PC-9 (cell line): ENCODE data around the gene AKAP8L. TPM values are rescaled to one million over a fixed set of nuclear protein-coding genes. Genes with fewer than 3 reads are reported as not detected.

ENCODE experiments used
- BruUV-seq: library from RNA; stranded (reverse); fragments of 400-500 nt; replicated peaks from 2 replicates; lab custom pipeline; 2021; lab: Mats Ljungman, UMichigan
- CTCF ChIA-PET: fragments of 300-600 bp; sonication (Branson Sonifier 250); formaldehyde crosslinking; loops from one replicate; lab custom pipeline; 2022; ENCODE audit warnings: antibody characterized with exemption; lab: Charles Lee
- POLR2A ChIA-PET: fragments of 300-600 bp; sonication (Branson Sonifier 250); formaldehyde crosslinking; loops from one replicate; lab custom pipeline; 2022; ENCODE audit warnings: antibody characterized with exemption; ENCODE audit not compliant: unreplicated experiment; lab: Charles Lee
- DNase-seq, 2 experiments: peaks; one replicate each; pipeline versions ENCODE4 v3.0.0 to v3.0.0-alpha.2; 2015 to 2022; ENCODE audit warnings: mixed read lengths in 1 of 2
- H2AFZ ChIP-seq: fragments of 200-600 bp; sonication (generic); 2 replicates; pipeline ENCODE4 v1.8.1; 2017; ENCODE audit warnings: antibody characterized with exemption
- H3F3A ChIP-seq: fragments of 200-600 bp; sonication (generic); 2 replicates; pipeline ENCODE4 v1.8.1; 2017; ENCODE audit warnings: antibody characterized with exemption, mild to moderate bottlenecking, low read depth; ENCODE audit not compliant: insufficient read depth
- H3K27ac ChIP-seq: fragments of 200-600 bp; sonication (generic); 2 replicates; pipeline ENCODE4 v1.6.1; 2016; ENCODE audit warnings: mixed run types
- H3K27me3 ChIP-seq: fragments of 200-600 bp; sonication (generic); 2 replicates; pipeline ENCODE4 v1.6.1; 2016; ENCODE audit warnings: low read depth, mixed run types; ENCODE audit not compliant: insufficient read depth
- H3K36me3 ChIP-seq: fragments of 200-600 bp; sonication (generic); 2 replicates; pipeline ENCODE4 v1.6.1; 2016; ENCODE audit warnings: low read depth, mixed run types
- H3K4me1 ChIP-seq: fragments of 200-600 bp; sonication (generic); replicated peaks from 2 replicates; pipeline ENCODE4 v1.6.1; 2016; ENCODE audit warnings: mixed run types; ENCODE audit not compliant: insufficient read depth
- H3K4me2 ChIP-seq: fragments of 200-600 bp; sonication (generic); 2 replicates; pipeline ENCODE4 v1.6.1; 2017; ENCODE audit warnings: mixed run types
- H3K4me3 ChIP-seq: fragments of 200-600 bp; sonication (generic); 2 replicates; pipeline ENCODE4 v1.6.1; 2016; ENCODE audit warnings: mixed run types
- H3K79me2 ChIP-seq: fragments of 200-600 bp; sonication (generic); 2 replicates; pipeline ENCODE4 v1.6.1; 2017; ENCODE audit warnings: low read depth, mixed run types
- H3K9me2 ChIP-seq: fragments of 200-600 bp; sonication (generic); 2 replicates; pipeline ENCODE4 v1.8.1; 2017; ENCODE audit warnings: mild to moderate bottlenecking; ENCODE audit not compliant: insufficient read depth
- H3K9me3 ChIP-seq: fragments of 200-600 bp; sonication (generic); 2 replicates; pipeline ENCODE4 v1.8.1; 2016; ENCODE audit warnings: low read depth; ENCODE audit not compliant: insufficient read depth
- H4K20me1 ChIP-seq: fragments of 200-600 bp; sonication (generic); 2 replicates; pipeline ENCODE4 v1.8.1; 2017; ENCODE audit not compliant: insufficient read depth
- EZH2 ChIP-seq: fragments of 200-600 bp; sonication (generic); IDR thresholded peaks from 2 replicates; pipeline ENCODE4 v1.8.0; 2017; ENCODE audit warnings: antibody characterized with exemption, low read depth
- intact Hi-C: fragments of 100-400 bp; cut with micrococcal nuclease; formaldehyde crosslinking; loops from one replicate; pipeline ENCODE4 v1.10.0; 2022; ENCODE audit not compliant: unreplicated experiment
- total RNA-seq: library from RNA; stranded (reverse); gene quantifications from 2 replicates; pipeline ENCODE4 v1.2.3, GENCODE V29; 2021
- TF ChIP-seq, protein P1 (sequence below): fragments of 200-600 bp; sonication (generic); conservative IDR thresholded peaks from 2 replicates; pipeline ENCODE4 v1.6.1; 2017; ENCODE audit warnings: mixed run types, antibody characterized with exemption, mild to moderate bottlenecking, moderate library complexity

The AKAP8L gene
- total RNA-seq, 1 experiment from 2014 or later = 49.9 TPM

DNA sequence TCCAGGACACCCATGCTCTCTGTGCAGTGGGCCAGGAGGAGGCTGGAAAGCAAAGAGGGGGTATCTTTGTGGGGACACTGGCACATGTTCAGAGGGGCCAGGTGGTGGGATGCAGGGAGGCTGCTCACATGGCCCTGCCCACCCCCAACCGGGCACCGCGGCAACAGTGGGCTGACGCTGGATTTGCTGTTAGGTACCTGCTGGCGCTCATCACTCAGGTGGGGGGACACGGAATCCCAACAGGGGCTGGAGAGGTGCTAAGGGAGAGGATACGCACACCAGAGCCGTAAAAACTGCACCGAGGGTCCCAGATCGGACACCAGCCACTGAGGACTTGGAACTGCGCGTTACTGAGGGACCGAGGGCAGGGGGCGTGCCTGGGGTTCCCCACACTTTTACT, 19.2 kb downstream of the AKAP8L start:
- Histone ChIP-seq H3K79me2 (peaks cover 30% of the 10 kb centered on the region), H3F3A (peaks cover 12% of the 10 kb centered on the region; the same call in 1 of the 2 replicates), H3K4me2 (no peak overlapping the region), H3K9me3 (no peaks in the 10 kb centered on the region), H4K20me1 (peaks cover 50% of the 10 kb centered on the region), H3K36me3 (peaks cover 28% of the 10 kb centered on the region; the same call in 1 of the 2 replicates), H3K9me2 (no peaks in the 10 kb centered on the region), H3K4me1 (no peaks in the 10 kb centered on the region), H3K27ac (no peak overlapping the region), H3K27me3 (no peaks in the 10 kb centered on the region), H3K4me3 (no peak overlapping the region), H2AFZ (no peak overlapping the region)
- DNase-seq = no peak
- intact Hi-C loops = no loop called here
- no TSS peak for BruUV-seq
- TF ChIP-seq EZH2 = no peak
- TF ChIP-seq, protein P1, sequence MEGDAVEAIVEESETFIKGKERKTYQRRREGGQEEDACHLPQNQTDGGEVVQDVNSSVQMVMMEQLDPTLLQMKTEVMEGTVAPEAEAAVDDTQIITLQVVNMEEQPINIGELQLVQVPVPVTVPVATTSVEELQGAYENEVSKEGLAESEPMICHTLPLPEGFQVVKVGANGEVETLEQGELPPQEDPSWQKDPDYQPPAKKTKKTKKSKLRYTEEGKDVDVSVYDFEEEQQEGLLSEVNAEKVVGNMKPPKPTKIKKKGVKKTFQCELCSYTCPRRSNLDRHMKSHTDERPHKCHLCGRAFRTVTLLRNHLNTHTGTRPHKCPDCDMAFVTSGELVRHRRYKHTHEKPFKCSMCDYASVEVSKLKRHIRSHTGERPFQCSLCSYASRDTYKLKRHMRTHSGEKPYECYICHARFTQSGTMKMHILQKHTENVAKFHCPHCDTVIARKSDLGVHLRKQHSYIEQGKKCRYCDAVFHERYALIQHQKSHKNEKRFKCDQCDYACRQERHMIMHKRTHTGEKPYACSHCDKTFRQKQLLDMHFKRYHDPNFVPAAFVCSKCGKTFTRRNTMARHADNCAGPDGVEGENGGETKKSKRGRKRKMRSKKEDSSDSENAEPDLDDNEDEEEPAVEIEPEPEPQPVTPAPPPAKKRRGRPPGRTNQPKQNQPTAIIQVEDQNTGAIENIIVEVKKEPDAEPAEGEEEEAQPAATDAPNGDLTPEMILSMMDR = no peak
- ChIA-PET CTCF (no interaction called here), POLR2A (no interaction called here)

DNA sequence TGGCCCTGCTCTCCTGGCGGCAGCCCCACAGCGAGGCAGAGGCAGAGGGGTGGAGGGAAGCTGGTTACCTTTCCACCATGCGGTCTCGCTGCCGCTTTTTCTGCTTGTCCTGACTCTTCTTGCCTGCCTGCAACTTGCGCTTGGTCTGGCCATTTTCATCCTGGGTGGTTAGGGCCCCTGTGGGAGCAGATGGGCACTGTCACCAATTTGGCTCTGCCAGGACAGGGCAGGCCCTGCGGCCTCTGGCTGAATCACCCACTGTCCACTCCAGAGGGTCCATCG, 19.6 kb downstream of the AKAP8L start:
- no peak overlapping the region for H3K4me3 ChIP-seq
- intact Hi-C loops = no loop called here
- BruUV-seq = no TSS peak
- H3K4me2 ChIP-seq = no peak overlapping the region
- H2AFZ ChIP-seq = no peak overlapping the region
- no peaks in the 10 kb centered on the region for H3K4me1 ChIP-seq
- H3K27ac ChIP-seq = no peak overlapping the region
- CTCF ChIA-PET = no interaction called here
- no peaks in the 10 kb centered on the region for H3K9me2 ChIP-seq
- POLR2A ChIA-PET = no interaction called here
- no peaks in the 10 kb centered on the region for H3K27me3 ChIP-seq
- DNase-seq = no peak
- TF ChIP-seq EZH2 = no peak
- TF ChIP-seq, protein P1 = no peak
- H3K9me3 ChIP-seq = no peaks in the 10 kb centered on the region
- H3K36me3 ChIP-seq = peaks cover 28% of the 10 kb centered on the region; the same call in 1 of the 2 replicates
- H4K20me1 ChIP-seq = peaks cover 45% of the 10 kb centered on the region
- H3F3A ChIP-seq = peaks cover 15% of the 10 kb centered on the region; the same call in 1 of the 2 replicates
- peaks cover 25% of the 10 kb centered on the region for H3K79me2 ChIP-seq

DNA sequence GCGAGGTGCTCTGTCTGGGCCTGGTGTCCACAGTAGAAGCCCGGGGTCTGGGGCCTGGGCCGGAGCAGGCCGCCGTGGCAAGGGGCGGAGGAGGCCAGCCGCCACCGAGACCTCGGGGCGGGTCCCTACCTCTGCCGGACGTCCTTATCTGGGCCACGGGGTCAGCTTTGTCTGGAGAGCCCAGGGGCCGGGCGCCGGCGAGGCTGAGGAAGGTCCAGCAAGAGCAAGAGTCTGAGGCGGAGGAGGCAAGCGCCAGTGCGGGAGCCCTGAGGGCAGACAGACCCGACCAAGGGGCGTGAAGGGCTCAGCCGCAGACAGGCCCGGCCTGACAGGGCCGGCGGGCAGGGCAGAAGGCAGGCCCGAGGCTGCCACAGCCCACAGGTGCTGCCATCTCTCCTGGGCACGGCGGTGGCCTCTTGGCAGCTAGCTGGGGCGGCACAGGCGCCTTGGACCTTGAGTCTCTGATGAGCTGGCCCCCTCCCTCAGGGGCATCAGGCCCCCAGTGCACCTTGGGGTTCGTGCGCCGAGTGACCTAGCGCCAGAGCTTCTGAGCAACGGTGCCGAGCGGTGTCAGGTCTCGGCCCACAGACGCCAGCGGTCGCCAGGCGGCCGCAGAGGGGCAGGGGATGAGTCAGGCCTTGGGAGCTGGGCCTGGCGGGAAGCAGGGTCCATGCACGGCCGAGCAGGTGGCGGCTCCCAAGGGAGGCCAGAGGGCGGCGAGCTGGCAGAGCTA, 20.1 kb downstream of the AKAP8L start:
- POLR2A ChIA-PET = no interaction called here
- CTCF ChIA-PET = no interaction called here
- no TSS peak for BruUV-seq
- intact Hi-C loops = no loop called here
- Histone ChIP-seq H3K4me3 (no peak overlapping the region), H3K36me3 (peaks cover 28% of the 10 kb centered on the region; the same call in 1 of the 2 replicates), H3K9me3 (no peaks in the 10 kb centered on the region), H3K79me2 (peaks cover 20% of the 10 kb centered on the region), H3K4me1 (no peaks in the 10 kb centered on the region), H3K27ac (no peak overlapping the region), H3K27me3 (no peaks in the 10 kb centered on the region), H4K20me1 (peaks cover 40% of the 10 kb centered on the region), H3K4me2 (no peak overlapping the region), H3F3A (peaks cover 15% of the 10 kb centered on the region; the same call in 1 of the 2 replicates), H2AFZ (no peak overlapping the region), H3K9me2 (no peaks in the 10 kb centered on the region)
- no peak for TF ChIP-seq EZH2
- TF ChIP-seq, protein P1 = no peak
- DNase-seq = no peak
